Left ventricle myocardium inferior (tissue), 1 donor: ENCODE results near the gene PARVB. TPM values are rescaled to one million over a fixed set of nuclear protein-coding genes. Genes with fewer than 3 reads are reported as not detected.
"Not testable (repeated sequence)": the region's sequence is repeated elsewhere in the genome, so short reads cannot be mapped to it uniquely, and the experiment has no call there.

Experiments used
- DNase-seq: peaks from one replicate; pipeline ENCODE4 v3.0.0-alpha.2; 2020
- H3K27ac ChIP-seq: fragments of 200-600 bp; replicated peaks from 2 replicates; pipeline ENCODE4 v1.8.0; 2021
- H3K27me3 ChIP-seq: fragments of 200-600 bp; 2 replicates; pipeline ENCODE4 v1.8.0; 2021; ENCODE audit warnings: low read depth
- H3K36me3 ChIP-seq: fragments of 200-600 bp; 2 replicates; pipeline ENCODE4 v1.8.0; 2021
- H3K4me1 ChIP-seq: fragments of 200-600 bp; 2 replicates; pipeline ENCODE4 v1.8.0; 2021
- H3K4me3 ChIP-seq: fragments of 200-600 bp; 2 replicates; pipeline ENCODE4 v1.8.0; 2021; ENCODE audit warnings: mild to moderate bottlenecking, moderate library complexity
- H3K9me3 ChIP-seq: fragments of 200-600 bp; replicated peaks from 2 replicates; pipeline ENCODE4 v1.8.0; 2021
- CTCF ChIP-seq: fragments of 200-600 bp; IDR thresholded peaks from 2 replicates; pipeline ENCODE4 v1.8.0; 2021; ENCODE audit warnings: antibody characterized with exemption, mild to moderate bottlenecking, borderline replicate concordance
- intact Hi-C: fragments of 100-400 bp; cut with micrococcal nuclease; formaldehyde crosslinking; loops from one replicate; pipeline ENCODE4 v1.11.0; 2022
- total RNA-seq: library from RNA; stranded (reverse); fragmentation: NEBNext Ultra II Directional; extraction: Animal tissue kit (Norgen Biotek cat#: 25700); gene quantifications from one replicate; pipeline ENCODE4 v1.2.1, GENCODE V29; 2021
- donor health status: DM: no; HTN: yes; CAD: no; lungs with severe emphysema.

Gene PARVB
- total RNA-seq, 1 donor from 2014 or later: 155 TPM

- no peak for TF ChIP-seq CTCF
- H3K4me1 ChIP-seq: peaks cover 5% of the 10 kb centered on the region
- no peaks in the 10 kb centered on the region for H3K36me3 ChIP-seq
- H3K27ac ChIP-seq: no peak overlapping the region
- no peaks in the 10 kb centered on the region for H3K9me3 ChIP-seq
- no peaks in the 10 kb centered on the region for H3K27me3 ChIP-seq
- intact Hi-C loops: no loop called here
- H3K4me3 ChIP-seq: no peak overlapping the region
- DNase-seq: no peak
Observed at GRCh38 chr22:44014241-44014640, 9.9 kb upstream of the PARVB start.

DNA sequence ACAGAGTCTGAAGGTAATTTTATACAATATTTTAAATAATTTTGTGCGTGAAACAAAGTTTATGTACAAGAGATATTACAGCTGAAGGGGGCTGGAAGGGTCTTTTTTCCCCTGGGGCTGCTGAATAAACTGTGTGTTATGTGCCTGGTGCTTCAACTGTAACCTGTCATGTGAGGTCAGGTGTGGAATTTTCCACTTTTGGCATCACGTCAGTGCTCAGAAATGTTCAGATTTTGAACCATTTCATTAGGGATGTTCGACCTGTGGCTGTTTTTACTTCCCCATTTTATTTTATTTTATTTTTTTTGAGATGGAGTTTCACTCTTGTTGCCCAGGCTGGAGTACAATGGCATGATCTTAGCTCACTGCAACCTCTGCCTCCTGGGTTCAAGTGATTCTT lies 7.5 kb upstream of the PARVB start:
- H3K9me3 ChIP-seq, H3K27ac ChIP-seq, intact Hi-C loops, H3K27me3 ChIP-seq, DNase-seq, H3K36me3 ChIP-seq, H3K4me3 ChIP-seq: not testable (repeated sequence)
- peaks cover 18% of the 10 kb centered on the region for H3K4me1 ChIP-seq

DNA sequence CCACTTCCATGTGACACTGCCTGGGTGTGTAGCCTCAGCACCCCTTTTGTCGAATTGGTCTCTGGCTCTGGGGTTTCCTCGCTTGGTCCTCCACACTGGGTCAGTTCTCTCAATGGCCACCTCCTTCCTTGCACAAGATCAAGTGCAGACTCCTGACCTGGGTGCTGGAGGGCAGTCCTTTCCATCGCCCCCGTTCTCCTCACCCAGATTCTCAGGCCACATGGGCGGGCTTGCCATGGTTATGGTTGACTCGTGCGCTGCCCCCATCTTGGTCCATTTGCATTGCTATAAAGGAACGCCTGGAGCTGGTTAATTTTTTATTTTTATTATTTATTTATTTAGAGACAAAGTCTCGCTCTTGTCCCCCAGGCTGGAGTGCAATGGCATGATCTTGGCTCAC lies 5.5 kb upstream of the PARVB start:
- no peak for TF ChIP-seq CTCF
- intact Hi-C loops: no loop called here
- Histone ChIP-seq H3K27me3 (no peaks in the 10 kb centered on the region), H3K4me1 (peaks cover 37% of the 10 kb centered on the region), H3K4me3 (no peak overlapping the region), H3K27ac (peak overlapping the region; percentile 71), H3K36me3 (no peaks in the 10 kb centered on the region), H3K9me3 (no peaks in the 10 kb centered on the region)
- no peak for DNase-seq

- Histone ChIP-seq H3K4me3 (no peak overlapping the region), H3K4me1 (peaks cover 41% of the 10 kb centered on the region), H3K27ac (peak overlapping the region; percentile 71), H3K27me3 (no peaks in the 10 kb centered on the region), H3K36me3 (no peaks in the 10 kb centered on the region), H3K9me3 (no peaks in the 10 kb centered on the region)
- intact Hi-C loops: no loop called here
- no peak for DNase-seq
- no peak for TF ChIP-seq CTCF
Observed at GRCh38 chr22:44019416-44019815, 4.7 kb upstream of the PARVB start.

- Histone ChIP-seq H3K9me3 (no peaks in the 10 kb centered on the region), H3K36me3 (no peaks in the 10 kb centered on the region), H3K27ac (peak overlapping the region; percentile 71), H3K4me1 (peaks cover 46% of the 10 kb centered on the region), H3K27me3 (no peaks in the 10 kb centered on the region), H3K4me3 (no peak overlapping the region)
- no peak for TF ChIP-seq CTCF
- intact Hi-C loops: no loop called here
- peak; percentile 44 for DNase-seq
Observed at GRCh38 chr22:44019846-44020245, 4.3 kb upstream of the PARVB start.

DNA sequence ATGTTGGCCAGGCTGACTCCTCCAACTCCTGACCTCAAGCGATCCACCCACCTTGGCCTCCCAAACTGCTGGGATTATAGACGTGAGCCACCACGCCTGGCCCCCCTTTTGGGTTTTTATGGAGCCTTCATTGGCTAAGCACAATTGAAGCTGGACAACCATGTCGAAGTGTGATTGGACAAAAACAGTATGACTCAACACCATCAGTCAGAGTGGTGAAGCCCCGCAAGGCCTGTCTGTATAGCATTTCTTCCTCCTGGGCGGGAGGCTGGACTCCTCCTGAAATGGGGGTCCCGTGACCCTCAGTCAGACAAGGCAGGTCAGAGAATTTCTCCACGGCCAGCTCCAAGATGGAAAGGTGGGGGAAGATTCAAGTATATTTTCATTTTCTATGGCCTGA lies 3.1 kb upstream of the PARVB start:
- Histone ChIP-seq H3K4me3 (no peak overlapping the region), H3K4me1 (peaks cover 57% of the 10 kb centered on the region), H3K27me3 (no peaks in the 10 kb centered on the region), H3K27ac (peak overlapping the region; percentile 71), H3K9me3 (no peaks in the 10 kb centered on the region), H3K36me3 (no peaks in the 10 kb centered on the region)
- no peak for TF ChIP-seq CTCF
- intact Hi-C loops: no loop called here
- no peak for DNase-seq
